ENCODE measurements around the gene ZDHHC14.
"Not testable (repeated sequence)": the region's sequence is repeated elsewhere in the genome, so short reads cannot be mapped to it uniquely, and the experiment has no call there.

Gene ZDHHC14

DNA sequence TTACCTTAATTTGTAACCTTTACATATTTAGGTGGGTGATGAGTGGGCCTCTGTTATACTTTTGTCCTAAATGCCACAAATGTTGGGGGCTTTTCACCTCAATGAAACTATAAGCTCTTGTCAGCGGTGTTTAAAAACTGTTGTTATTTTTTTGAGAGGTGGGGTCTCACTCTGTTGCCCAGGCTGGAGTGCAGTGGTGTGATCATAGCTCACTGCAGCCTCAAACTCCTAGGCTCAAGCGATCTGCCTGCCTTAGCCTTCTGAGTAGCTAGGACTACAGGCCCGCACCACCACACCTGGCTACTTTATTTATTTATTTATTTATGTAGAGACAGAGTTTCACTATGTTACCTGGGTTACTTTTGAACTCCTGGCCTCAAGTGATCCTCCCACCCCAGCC is 66.7 kb downstream of the ZDHHC14 start:
- no peak for DNase-seq

DNA sequence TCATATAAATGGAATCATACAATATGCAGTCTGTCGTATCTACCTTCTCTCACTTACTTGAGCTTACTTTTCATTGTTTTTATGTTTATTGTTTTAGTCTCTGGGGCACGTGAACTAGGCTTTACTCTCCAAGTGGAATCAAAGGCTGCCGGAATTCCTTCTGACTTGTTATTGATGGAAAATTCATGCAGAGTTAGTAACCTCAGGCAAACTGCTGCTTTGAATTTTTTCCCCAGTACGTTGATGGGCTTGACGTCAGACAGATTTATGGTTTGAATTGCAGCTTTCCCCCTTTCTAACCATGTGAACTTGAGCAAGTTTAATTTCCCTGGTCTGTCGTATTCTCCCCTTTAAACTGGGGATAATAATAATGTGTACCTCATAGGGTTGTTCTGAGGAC is 68.6 kb downstream of the ZDHHC14 start:
- DNase-seq: no peak

DNA sequence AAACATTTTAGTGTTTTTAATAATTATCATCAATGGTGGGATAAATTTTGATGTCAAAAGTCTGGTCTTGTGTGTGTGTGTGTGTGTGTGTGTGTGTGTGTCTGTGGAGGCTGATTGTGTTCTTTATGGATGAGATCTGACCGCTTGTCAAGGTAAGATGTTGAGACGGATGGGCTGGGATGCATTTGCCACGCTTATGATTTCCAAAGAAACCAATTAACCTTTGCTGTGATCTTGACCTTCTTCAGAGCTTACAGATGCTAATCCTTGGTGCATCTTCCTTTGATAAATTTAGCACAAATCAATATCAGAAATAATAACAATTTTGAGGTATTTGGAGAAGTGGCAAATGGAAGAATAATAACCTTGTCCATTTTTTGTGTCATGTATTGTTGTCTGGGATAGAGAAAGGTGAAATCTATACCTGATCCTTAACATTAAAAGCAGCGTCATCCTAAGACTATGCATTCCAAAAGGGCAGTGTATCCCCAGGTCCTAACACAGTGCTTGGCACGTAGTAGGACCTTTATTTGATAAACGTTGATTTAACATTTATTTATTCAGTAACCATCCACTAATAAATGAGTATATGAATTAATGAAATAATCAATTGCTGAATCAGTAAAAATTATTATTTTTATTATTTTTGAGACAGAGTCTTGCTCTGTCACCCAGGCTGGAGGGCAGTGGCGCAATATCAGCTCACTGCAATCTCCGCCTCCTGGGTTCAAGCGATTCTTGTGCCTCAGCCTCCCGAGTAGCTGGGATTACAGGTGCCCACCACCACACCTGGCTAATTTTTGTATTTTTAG is 70.1 kb downstream of the ZDHHC14 start:
- DNase-seq: no peak

DNA sequence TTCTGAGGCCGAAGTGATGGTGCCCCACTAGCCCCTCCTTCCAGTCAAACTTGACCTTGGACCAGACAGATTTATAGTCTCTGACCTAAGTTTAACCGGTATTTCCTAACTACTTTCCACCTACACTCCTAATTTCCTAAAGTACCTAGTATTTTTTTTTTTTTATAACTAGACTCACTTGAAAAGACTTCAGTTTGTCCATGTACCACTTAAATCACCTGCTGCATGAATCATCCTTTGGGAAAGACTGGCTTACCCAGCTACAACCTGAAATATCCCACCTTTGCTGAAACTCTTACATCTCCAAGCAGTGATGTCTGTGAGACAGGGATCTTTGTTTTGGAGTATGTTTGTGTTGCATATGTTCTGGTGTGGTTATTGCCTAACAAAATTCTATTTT is 71.1 kb downstream of the ZDHHC14 start:
- no peak for DNase-seq

DNA sequence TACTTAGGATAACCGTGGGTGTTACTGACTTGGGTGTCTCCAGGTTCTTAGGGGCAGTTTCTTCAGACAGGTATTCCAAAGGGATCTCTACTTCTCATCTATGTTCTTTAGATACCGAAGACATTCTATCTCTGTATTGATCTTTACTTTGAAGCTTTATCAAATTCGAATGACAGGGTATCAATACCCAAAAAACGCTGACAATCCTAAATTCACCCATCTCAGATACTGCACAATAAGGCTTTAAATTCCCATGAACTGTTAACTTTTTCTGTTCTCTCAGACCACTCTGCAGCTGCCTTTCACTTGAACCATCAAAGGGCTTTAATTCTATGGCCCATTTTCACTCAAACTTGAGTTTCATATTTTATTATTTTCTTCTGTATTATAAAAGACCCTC is 72.1 kb downstream of the ZDHHC14 start:
- DNase-seq: no peak

DNA sequence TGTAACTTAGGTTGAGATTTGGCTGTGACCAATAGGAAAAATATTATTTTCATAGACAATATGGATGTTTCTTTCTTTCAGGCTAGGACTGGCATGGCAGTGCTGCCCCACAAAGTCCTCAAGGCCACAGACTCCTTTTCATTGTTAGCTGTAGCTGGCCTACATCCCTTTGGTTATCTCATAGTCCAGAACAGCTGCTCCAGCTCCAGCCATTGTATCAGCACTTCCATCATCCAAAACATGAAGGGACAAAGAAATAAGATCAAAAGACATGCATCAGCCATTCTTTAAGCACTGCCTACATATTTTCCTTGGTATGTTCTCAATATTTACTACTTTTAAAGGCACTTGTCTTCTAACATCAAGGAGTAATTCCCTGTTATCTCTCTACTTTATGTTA is 73.0 kb downstream of the ZDHHC14 start:
- DNase-seq: no peak

DNA sequence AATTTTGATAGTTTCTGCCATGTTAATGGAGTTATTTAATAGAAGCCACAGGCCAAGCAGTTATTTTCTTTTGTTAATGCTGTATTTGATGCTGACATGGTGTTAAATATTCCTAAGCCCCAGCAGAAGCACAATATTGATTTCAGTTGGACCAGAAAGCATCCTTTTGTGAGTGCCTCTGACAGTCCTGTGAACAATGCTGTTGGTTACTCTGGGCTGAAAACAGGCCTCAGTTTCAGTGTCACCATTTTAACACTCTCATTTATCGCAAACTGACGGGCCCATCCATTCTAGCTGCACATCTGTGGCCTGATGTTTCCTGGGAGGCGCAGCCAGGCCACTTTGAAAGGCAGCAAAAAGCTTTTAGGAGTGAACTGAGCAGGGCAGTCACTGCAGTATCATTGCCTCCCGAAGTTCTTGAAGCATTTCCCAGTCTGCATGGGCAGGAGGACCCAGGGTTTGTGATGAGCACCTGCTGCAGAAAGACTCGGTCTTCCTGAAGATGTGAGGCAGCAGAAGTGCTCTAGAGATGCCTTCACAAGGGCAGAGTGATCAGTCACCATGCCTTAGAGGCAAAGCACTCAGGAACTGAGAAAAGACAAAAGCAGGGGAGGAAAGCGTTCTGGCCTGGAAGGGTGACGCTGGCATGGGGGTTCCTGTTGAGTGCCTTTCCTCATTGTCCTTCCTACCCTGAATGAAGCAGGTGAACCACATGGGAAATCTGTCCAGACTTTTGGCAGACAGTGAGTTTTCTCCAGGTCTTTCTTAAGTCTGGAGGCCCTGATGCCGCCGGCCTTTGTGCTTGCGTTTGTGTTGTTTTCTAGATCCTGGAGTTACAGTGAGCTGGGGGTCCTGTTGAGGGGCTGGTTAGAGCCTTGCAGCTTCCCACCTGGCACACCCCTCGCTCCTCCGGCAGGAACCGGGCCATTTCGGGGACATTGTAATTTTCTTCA is 74.0 kb downstream of the ZDHHC14 start:
- no peak for DNase-seq

DNA sequence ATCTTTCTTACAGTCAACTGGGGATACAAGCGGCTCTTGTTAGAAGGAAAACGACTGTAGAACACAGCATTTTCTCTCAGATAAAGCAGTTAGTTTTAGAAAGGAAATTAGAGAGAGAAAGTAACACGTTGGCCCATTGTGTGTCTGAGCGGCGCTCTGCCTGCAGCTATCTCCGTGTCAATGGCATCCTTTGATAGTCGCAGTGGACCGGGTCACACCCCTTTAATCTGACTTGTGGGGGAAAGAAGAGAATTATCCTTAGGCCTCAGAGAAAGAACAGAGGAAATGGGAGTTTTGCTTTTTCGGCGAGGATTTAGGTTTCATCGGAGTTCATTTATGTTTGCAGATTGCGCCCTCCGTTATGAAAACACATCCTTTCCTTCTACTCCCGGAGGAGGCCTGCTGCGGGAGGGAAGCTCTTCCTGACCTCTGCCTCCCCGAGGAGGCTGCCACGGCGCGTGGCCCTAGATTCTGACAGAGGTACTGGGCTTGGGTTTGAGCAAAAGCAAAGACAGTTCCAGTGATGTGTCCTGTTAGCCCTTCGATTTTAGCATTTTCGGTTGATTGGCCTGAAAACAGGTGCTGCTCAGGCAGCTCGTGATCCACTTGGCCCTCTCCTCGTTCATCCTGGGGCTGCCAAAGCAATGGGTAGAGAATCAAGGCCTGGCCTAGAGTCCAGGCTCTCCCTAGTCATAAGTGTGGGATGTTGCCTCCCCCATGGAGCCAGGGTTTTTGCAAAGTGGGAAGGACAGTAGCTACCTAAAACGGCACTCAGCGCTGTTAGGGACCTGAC is 74.9 kb downstream of the ZDHHC14 start:
- peak; percentile 52 to 73 for DNase-seq

DNA sequence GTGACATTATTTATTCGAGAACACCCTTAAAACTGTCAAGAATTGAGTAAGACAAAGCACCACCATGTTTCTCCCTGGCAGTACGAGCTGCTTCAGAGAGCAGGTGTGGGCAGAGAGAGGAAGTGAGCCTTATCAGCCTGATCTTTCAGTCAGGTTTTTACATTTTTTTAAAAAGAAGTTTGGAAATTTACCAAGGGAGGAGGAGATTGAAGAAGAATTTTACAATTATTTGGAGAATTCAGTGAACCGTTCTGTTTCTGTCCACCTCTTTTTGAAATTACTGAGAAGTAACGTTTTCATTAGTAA is 75.5 kb downstream of the ZDHHC14 start:
- DNase-seq: no peak

DNA sequence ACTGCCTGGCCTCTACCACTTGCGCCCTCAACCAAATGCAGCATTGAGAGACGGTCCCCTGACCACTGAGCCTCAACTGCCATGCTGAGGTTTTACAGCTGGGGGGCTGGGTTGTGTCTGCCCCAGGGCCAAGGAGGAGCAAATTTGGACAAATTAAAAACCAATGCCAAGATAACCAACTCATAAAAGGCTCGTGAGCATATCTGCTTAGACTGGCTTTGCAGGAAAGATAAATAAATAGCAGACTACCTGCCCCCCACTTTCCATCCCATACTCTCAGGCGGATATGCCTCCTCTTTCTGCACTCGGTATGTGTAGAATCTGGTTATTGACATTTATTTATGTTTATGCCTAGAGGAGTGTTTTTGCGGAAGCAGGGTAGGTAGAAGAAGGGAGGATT is 76.8 kb downstream of the ZDHHC14 start:
- no peak for DNase-seq

DNA sequence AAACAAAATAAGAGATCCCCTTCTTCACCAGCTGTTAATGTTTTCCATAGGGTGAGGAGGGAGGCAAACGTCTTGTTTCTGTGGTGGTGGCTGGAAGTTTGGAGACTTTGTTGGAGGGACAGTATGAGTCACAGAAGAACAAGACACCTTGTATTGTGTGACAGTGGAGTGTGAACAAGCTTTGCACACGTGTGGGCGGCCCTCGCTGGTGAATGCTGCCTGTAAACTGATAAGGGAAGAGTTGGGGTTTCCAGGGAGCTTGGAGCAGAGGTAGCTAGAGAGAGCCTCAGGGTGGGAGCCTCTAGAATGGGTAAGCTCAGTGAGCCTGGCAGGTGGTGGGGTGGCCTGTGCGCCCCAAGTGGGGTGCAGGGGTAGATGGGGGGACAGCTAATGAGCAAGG is 78.3 kb downstream of the ZDHHC14 start:
- DNase-seq: no peak

DNA sequence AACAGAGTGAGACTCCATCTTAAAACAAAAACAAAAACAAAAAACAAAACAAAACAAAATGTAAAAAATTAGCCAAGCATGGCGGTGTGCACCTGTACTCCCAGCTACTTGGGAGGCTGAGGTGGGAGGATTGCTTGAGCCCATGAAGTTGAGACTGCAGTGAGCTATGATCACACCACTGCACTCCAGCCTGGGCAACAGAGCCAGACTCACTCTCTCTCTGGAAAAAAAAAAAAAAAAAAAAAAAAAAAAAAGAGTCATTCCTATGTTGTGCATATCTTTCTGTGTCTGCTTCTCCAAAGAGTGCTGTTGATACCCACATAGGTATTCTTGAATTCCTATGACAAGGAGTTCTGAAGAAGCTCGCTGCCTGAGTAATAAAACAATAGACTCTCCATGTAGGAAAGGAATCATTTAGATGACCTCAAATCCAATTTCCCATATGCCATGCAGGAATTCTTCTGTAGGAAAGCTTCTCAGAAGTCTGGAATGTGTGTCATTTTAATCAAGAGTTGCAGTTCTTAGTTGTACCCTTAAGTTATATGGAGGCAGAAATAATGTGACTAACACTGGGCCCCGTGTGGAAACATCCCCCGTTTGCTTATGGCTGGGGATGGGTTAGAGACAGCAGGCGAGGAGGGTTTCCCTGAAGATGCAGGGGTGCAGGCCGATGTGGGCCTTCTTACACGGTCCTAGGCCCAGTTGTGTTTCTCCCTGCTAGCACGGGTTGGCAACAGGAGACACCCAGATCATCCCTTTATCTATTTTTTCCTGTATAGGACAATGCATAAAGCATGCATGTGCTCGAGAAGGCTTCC is 79.4 kb downstream of the ZDHHC14 start:
- no peak for DNase-seq

DNA sequence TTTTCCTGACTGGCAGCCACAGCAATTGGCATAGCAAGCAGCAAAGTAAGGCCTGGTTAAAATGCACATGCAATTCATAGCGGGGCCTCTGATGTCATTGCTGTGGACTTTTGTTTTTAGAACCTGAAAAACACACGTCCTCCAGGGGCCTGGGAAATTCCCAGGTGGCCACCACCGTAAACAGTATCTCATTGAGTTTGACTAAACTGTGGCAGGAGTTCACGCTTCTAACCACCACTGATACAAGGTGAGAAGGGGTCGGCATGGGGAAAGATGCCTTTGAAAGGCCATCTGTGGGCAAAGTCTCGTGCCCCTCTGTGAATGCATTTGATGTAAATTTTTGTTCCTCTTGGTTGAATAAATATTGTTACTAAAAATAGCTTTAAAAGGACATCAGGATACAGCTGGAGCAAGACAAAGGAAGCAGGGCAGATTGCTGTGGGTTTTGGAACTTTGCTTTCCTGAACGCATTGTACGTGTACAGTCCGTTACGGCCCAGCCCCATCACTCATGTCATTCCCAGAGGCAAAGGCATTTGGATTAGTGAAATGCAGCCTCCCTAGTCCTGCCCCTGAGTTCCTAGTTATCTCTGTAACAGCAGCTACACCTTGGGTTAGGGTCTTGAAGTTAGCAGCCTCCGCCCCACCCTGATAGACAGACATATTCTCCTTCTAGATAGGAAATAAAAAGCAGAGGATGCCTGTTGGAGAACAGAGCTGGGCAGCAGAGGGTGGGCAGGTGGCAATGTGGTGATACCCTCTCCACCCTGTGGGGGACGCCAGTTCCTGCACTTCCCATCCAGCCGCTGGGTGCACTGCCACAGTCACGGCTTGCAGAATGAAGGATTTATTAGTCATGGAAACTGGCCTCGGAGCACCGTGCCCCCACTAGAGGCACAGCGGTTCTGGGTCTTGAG is 80.3 kb downstream of the ZDHHC14 start:
- no peak for DNase-seq

DNA sequence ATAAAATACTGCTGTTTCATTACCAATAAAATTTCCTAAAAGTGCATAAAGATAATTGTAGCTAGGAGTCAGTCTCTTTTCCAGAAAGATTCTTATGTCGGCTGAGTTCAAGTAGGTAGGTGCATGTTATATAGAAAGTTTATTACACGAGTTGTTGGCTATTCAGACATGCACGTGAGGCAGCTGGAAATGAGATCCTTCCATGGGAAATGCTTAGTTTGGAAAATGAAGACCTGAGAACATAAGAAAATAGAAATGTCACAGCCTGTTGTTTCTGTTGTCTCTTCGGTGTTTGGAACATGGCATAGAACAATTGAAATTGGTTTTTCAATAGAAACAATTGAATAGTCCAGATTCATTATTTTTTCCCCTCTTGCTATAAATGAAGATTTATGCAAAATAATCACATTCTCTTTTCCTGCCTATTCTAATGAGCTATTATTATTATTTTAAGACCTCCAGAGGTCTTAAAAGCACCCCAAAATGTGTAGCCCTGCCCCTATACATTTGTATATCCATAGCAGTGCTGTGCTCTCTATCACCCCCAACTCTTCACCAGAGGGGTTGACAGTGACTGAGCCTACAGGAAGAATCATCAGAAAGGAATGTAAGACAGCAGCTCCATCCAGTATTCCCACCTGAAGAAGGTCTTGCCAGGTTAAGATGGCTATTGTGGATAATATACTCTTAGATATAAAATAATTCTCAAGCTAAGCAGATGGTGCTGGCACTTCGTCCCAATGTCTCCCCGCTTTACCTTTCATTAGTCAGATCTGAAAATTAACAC is 82.2 kb downstream of the ZDHHC14 start:
- DNase-seq: no peak

DNA sequence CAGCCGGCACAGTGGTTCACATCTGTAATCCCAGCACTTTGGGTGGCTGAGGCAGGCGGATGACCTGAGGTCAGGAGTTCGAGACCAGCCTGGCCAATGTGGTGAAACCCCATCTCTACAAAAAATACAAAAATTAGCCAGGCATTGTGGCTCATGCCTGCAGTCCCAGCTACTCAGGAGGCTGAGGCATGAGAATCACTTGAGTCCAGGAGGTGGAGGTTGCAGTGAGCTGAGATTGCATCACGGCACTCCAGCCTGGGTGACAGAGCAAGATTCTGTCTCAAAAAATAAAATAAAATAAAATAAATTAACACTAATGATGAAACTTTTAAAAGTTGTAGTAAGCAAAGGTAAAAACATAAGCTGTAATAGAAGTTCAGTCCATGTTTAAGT is 82.7 kb downstream of the ZDHHC14 start:
- not testable (repeated sequence) for DNase-seq

DNA sequence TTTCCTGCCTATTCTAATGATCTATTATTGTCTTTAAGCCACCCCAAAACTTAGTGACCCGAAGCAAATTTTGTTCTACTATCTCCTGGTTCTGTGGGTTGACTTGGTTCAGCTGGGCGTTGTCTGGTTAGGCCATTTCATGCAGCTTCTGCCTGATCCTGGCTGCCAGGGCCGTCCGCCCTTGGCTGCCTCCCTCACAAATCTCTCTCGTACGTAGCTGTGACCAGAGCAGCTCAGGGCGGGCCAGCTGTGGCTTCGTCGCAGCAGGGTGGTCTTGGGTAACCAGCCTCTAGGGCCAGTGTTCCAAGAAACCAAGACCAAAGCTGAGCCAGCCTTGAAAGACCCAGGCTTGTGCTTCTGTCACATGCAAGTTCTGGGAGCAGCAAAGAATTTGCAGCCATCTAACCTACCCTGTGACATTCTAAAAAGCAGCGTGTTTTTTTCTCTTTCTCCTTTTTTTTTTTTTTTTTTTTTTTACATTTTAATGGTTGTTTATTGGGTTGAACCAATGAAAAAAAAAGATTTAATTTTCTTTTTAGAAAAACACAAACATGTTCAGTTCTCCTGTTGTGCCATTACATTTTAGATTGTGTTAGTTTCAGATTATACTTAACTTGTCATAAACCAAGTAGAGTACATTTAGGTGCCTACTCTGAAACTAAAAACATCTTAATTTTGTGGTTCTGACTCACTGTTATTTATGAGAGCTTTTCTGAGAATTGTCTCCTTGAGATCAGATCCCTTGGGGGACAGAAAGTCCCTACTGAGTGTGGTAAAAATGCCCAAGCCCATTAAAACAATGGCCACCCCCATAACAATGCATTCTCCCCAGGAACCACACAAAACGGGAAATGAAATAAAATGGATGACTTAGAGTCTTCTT is 83.9 kb downstream of the ZDHHC14 start:
- DNase-seq: no peak

DNA sequence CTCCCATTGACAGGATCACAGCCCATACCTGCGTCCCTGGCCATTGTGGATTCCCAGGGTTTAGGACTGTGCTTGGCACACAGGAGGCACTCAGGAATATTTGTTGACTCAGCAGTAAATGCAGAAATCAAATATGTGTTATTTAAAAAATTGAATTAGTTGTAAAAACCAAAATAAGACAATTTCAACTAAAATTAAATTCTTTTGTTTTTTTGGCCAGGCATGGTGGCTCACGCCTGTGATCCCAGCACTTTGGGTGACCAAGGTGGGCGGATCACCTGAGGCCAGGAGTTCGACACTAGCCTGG is 85.3 kb downstream of the ZDHHC14 start:
- no peak for DNase-seq

DNA sequence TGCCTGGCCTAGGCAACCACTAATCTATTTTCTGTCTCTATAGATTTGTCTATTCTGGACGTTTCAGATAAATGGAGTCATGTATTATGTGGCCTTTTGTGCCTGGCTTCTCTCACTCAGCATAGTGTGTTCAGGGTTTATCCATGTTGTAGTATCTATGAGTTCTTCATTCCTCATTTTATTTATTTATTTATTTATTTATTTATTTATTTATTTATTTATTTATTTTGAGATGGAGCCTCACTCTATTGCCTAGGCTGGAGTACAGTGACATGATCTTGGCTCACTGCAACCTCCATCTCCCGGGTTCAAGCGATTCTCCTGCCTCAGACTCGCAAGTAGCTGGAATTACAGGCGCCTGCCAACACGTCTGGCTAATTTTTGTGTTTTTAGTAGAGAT is 86.3 kb downstream of the ZDHHC14 start:
- not testable (repeated sequence) for DNase-seq

DNA sequence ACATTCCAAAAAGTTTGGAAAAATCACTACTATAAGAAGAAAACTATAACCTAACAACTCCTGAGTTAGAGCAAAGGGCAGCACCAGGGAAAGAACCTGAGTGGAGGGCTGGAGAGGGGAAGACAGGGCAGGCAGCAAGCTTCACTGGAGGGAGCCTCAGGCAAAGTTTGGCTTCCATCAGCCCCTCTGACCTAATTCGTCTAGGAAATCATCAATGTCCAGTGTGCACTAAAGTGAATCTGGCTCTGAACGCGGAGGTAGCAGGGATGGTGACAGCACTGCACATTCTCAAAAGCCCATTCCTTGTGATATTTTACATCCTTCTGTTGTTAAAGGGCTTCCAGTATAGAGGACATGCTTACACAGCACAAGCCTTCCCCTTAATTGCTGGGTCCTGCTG is 87.1 kb downstream of the ZDHHC14 start:
- no peak for DNase-seq

DNA sequence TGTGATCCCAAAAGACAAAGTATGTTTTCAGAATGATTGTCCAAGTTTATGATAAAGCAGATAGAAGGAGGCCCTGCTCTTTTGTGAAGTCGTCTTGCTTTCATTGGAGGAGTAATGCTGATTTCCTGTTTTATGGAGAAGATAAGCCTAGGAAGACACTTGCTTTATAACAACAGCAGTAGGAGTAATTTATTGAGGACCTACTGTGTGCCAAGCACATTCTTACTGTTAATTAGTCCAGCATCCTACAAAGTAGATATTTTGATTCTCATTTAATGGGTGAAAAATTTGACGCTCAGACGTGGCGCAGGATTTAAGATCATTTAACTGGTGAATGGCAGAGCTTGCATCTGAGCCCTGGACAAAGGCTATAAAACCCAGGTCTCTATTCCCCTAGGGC is 87.6 kb downstream of the ZDHHC14 start:
- no peak for DNase-seq
